Measurements from ENCODE around the gene PGLYRP2.

Gene PGLYRP2

DNA sequence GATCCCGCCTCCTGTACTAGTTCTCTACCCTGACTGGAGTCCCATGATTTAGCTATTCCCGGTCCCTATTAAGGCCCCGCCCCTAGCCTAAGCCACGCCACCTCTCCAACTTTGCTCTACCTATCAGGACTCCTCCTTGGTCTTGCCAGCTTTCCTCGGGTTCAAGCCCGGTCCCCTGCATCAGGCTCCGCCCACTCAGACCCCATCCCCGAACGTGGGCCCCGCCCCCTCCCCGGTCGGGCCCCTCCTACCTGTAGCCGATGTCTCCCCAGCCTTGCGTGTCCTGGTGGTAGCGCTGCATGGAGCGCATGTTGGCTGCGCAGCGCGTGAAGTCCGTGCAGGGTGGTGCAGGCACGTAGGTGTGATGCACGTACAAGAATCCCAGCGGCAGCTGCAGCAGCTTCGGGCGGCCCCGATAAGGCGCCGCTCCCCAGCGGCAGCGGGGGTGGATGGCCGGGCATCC, 7.6 kb downstream of the PGLYRP2 start:
- no peaks in the 10 kb centered on the region for H4K20me1 ChIP-seq (ENCODE audit: insufficient read depth, low read length)
- peaks cover 12% of the 10 kb centered on the region for H3K4me1 ChIP-seq (ENCODE audit: insufficient read depth, low read length)
- H3K36me3 ChIP-seq (ENCODE audit: insufficient read depth, low read length) = no peaks in the 10 kb centered on the region
- no peak overlapping the region for H3K4me3 ChIP-seq (ENCODE audit: low read depth in 1 of 2, low read length in 2 of 2)
- H2AFZ ChIP-seq (ENCODE audit: low read depth, low read length) = no peak overlapping the region
- no peaks in the 10 kb centered on the region for H3K9me3 ChIP-seq (ENCODE audit: insufficient read depth, low read length, severe bottlenecking)
- no peak overlapping the region for H3K9ac ChIP-seq (ENCODE audit: low read depth, low read length)
- ATAC-seq (ENCODE audit: insufficient read depth, low read depth) = no peak
- no peaks in the 10 kb centered on the region for H3K27me3 ChIP-seq (ENCODE audit: insufficient read depth, low read length, poor library complexity)
- no peak for DNase-seq
- H3K4me2 ChIP-seq (ENCODE audit: insufficient read depth, low read length) = no peak overlapping the region
- TF ChIP-seq, protein P1, sequence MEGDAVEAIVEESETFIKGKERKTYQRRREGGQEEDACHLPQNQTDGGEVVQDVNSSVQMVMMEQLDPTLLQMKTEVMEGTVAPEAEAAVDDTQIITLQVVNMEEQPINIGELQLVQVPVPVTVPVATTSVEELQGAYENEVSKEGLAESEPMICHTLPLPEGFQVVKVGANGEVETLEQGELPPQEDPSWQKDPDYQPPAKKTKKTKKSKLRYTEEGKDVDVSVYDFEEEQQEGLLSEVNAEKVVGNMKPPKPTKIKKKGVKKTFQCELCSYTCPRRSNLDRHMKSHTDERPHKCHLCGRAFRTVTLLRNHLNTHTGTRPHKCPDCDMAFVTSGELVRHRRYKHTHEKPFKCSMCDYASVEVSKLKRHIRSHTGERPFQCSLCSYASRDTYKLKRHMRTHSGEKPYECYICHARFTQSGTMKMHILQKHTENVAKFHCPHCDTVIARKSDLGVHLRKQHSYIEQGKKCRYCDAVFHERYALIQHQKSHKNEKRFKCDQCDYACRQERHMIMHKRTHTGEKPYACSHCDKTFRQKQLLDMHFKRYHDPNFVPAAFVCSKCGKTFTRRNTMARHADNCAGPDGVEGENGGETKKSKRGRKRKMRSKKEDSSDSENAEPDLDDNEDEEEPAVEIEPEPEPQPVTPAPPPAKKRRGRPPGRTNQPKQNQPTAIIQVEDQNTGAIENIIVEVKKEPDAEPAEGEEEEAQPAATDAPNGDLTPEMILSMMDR (IDR thresholded peaks at IDR 0.05; ENCODE audit: borderline replicate concordance, extremely low read depth, low read length, poor library complexity, severe bottlenecking) = no peak
- no peak for TF ChIP-seq EZH2 (IDR thresholded peaks at IDR 0.05; ENCODE audit: borderline replicate concordance, low read depth, low read length, severe bottlenecking)
- H3K27ac ChIP-seq (ENCODE audit: low read length) = no peak overlapping the region
- no peaks in the 10 kb centered on the region for H3K79me2 ChIP-seq (ENCODE audit: insufficient read depth, low read length)

DNA sequence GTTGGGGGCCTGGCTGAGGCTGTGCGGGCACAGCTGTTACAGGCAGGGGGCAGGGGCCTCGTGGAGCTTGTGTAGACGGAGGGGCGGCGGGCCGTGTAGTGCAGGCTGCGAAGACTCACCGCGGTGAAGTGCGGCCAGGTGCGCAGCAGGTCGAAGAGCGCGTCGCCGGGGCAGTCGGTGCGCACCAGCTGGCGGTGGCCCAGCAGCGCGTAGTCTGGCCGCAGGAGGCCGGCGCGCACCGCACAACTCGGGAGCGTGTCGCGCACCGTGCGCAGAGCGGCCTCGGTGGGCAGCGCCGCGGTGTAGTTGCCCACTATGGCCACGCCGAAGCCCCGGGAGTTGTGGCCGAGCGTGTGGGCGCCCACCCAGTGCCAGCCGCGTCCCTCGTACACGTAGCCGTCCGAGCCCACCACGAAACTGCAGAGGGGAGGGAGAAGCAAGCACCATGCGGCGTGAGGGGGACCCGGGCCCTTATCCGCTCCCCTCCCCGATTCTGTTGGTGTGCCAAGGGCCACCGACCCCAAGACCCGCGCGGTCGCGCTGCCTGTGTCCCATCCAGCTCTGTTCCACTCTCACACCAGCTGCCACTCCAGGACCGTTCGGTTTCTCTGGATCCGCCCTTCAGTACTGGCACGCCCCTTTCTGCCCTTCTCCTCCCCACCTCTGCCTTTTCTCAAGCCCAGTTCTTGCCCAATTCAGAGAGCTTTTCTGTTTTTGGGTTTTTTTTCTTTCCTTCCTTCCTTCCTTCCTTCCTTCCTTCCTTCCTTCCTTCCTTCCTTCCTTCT, 9.6 kb downstream of the PGLYRP2 start:
- no peak overlapping the region for H3K4me2 ChIP-seq (ENCODE audit: insufficient read depth, low read length)
- TF ChIP-seq, protein P1 (IDR thresholded peaks at IDR 0.05; ENCODE audit: borderline replicate concordance, extremely low read depth, low read length, poor library complexity, severe bottlenecking) = no peak
- TF ChIP-seq EZH2 (IDR thresholded peaks at IDR 0.05; ENCODE audit: borderline replicate concordance, low read depth, low read length, severe bottlenecking) = no peak
- H3K9ac ChIP-seq (ENCODE audit: low read depth, low read length) = no peak overlapping the region
- peaks cover 27% of the 10 kb centered on the region for H3K4me1 ChIP-seq (ENCODE audit: insufficient read depth, low read length)
- no peak overlapping the region for H3K27ac ChIP-seq (ENCODE audit: low read length)
- no peak overlapping the region for H3K4me3 ChIP-seq (ENCODE audit: low read depth in 1 of 2, low read length in 2 of 2)
- H3K36me3 ChIP-seq (ENCODE audit: insufficient read depth, low read length) = no peaks in the 10 kb centered on the region
- H3K79me2 ChIP-seq (ENCODE audit: insufficient read depth, low read length) = no peaks in the 10 kb centered on the region
- ATAC-seq (ENCODE audit: insufficient read depth, low read depth) = no peak
- H2AFZ ChIP-seq (ENCODE audit: low read depth, low read length) = no peak overlapping the region
- H3K9me3 ChIP-seq (ENCODE audit: insufficient read depth, low read length, severe bottlenecking) = no peaks in the 10 kb centered on the region
- no peak for DNase-seq
- no peaks in the 10 kb centered on the region for H4K20me1 ChIP-seq (ENCODE audit: insufficient read depth, low read length)
- H3K27me3 ChIP-seq (ENCODE audit: insufficient read depth, low read length, poor library complexity) = no peaks in the 10 kb centered on the region

DNA sequence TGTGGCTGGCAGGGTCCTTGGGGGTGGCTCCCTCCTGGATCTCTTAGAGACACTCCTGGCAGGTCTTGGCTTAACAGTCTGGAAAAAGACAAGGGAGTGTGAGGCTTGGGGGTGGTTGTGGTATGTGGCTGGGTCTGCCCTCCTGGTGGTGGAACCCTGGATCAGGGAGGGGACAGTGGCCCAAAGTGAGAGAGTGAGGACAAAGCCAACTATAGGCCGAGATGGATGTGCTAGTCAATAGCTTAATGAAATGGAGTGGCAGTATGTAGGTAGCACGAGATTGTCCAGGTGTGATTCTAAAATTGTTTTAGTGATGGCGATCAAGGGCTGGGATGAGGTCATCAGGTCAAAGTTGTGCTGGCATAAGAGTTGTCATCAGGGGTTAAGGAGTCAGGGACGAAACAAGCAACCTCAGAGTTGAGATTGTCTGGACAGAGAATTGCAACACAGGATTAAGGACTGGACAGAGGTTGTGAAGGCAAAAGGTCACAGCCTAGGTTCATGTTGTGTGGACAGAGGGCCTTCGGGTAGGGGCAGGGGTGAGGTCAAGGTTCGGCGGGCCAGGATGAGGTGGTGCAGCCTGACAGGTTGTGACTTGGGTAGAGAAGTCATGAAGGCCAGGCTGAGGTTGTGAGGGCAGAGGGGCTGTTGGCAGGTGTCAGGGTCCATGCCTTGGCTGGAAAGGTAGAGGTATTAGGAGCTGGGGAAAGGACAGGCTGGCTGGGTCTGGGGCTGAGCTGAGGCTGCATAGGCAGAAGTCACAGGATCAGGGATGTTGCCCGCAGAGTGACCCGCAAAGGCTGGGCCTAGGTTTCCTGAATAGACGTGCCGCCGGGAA, 10.4 kb downstream of the PGLYRP2 start:
- DNase-seq (no peak), ATAC-seq (ENCODE audit: insufficient read depth, low read depth) (no peak)
- H2AFZ ChIP-seq (ENCODE audit: low read depth, low read length) = no peak overlapping the region
- peaks cover 33% of the 10 kb centered on the region for H3K4me1 ChIP-seq (ENCODE audit: insufficient read depth, low read length)
- peak overlapping the region; percentile 35; the same call in 1 of the 2 replicates for H3K27ac ChIP-seq (ENCODE audit: low read length)
- H3K4me3 ChIP-seq (ENCODE audit: low read depth in 1 of 2, low read length in 2 of 2) = no peak overlapping the region
- H3K9me3 ChIP-seq (ENCODE audit: insufficient read depth, low read length, severe bottlenecking) = no peaks in the 10 kb centered on the region
- H3K9ac ChIP-seq (ENCODE audit: low read depth, low read length) = no peak overlapping the region
- no peaks in the 10 kb centered on the region for H4K20me1 ChIP-seq (ENCODE audit: insufficient read depth, low read length)
- H3K4me2 ChIP-seq (ENCODE audit: insufficient read depth, low read length) = no peak overlapping the region
- H3K36me3 ChIP-seq (ENCODE audit: insufficient read depth, low read length) = no peaks in the 10 kb centered on the region; the same call in 1 of the 2 replicates
- TF ChIP-seq, protein P1 (IDR thresholded peaks at IDR 0.05; ENCODE audit: borderline replicate concordance, extremely low read depth, low read length, poor library complexity, severe bottlenecking) = no peak
- no peak for TF ChIP-seq EZH2 (IDR thresholded peaks at IDR 0.05; ENCODE audit: borderline replicate concordance, low read depth, low read length, severe bottlenecking)
- H3K79me2 ChIP-seq (ENCODE audit: insufficient read depth, low read length) = peaks cover 2% of the 10 kb centered on the region
- H3K27me3 ChIP-seq (ENCODE audit: insufficient read depth, low read length, poor library complexity) = no peaks in the 10 kb centered on the region
